Stimulated activated naive CD8-positive, alpha-beta T cell treated with anti-CD3 and anti-CD28 coated beads, Interleukin-15, Interleukin-2, amounts not matched to agents 100 ng/mL and 50 ng/mL, for 24 hours (primary cell): ENCODE measurements around the gene HDGFL2.

Source experiments
- H3K27ac Mint-ChIP-seq: one replicate; pipeline ENCODE4 v1.8.0; 2021; ENCODE audit warnings: mild to moderate bottlenecking, mixed read lengths
- H3K27me3 Mint-ChIP-seq: one replicate; pipeline ENCODE4 v1.8.0; 2021; ENCODE audit warnings: mixed read lengths
- H3K36me3 Mint-ChIP-seq: one replicate; pipeline ENCODE4 v1.8.0; 2021; ENCODE audit warnings: low read depth, mixed read lengths
- H3K4me1 Mint-ChIP-seq: one replicate; pipeline ENCODE4 v1.8.0; 2021; ENCODE audit warnings: low read depth, mixed read lengths
- H3K4me3 Mint-ChIP-seq: one replicate; pipeline ENCODE4 v1.8.0; 2021; ENCODE audit warnings: mild to moderate bottlenecking, mixed read lengths
- H3K9me3 Mint-ChIP-seq: one replicate; pipeline ENCODE4 v1.8.0; 2021; ENCODE audit warnings: mixed read lengths

Gene HDGFL2

GRCh38 chr19:4441994-4442818 is 29.9 kb upstream of the HDGFL2 start:
- Mint-ChIP-seq H3K4me1 (no peaks in the 10 kb centered on the region), H3K36me3 (peaks cover 31% of the 10 kb centered on the region), H3K9me3 (no peaks in the 10 kb centered on the region), H3K27ac (no peak overlapping the region), H3K4me3 (peak overlapping the region; percentile 3), H3K27me3 (no peaks in the 10 kb centered on the region)

DNA sequence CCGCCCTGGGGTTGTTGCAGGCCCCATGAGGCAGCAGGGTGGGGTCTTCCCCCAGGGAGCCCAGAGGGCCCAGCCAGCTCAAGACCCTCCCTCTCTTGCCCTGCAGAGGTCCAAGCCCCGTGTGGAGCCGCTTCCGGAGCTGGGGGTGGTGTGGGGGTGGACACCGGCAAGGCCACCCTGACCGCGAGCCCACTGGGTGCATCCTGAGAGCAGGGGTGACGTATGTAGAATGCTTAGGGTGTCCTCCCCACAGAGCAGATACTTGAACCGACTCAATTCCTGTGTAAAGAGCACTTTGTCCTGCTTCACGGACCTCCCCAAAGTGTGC is 29.3 kb upstream of the HDGFL2 start:
- Mint-ChIP-seq H3K27me3 (no peaks in the 10 kb centered on the region), H3K9me3 (no peaks in the 10 kb centered on the region), H3K4me3 (no peak overlapping the region), H3K4me1 (no peaks in the 10 kb centered on the region), H3K36me3 (peaks cover 31% of the 10 kb centered on the region), H3K27ac (no peak overlapping the region)

DNA sequence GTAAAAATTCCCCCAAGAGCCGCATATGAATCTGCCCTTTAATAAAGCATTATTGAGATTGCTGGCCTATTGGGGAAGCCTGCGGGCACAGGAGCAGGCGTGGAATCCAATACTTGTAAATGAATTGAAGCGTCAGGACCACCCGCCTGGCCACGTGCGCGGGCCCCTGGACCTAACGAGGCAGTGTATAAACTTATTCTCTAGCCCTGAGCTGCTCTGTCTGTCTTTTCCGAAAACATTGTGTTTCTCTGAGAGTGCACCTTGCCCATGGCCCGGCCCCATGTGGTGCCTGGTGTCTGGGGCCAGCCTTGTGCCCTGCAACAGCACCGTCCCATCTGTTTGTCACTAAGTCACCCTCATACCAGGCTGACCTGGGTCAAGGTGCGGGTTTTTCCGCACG is 28.9 kb upstream of the HDGFL2 start:
- no peaks in the 10 kb centered on the region for H3K27me3 Mint-ChIP-seq
- no peaks in the 10 kb centered on the region for H3K4me1 Mint-ChIP-seq
- H3K9me3 Mint-ChIP-seq, result no peaks in the 10 kb centered on the region
- H3K36me3 Mint-ChIP-seq, result peaks cover 28% of the 10 kb centered on the region
- H3K27ac Mint-ChIP-seq, result no peak overlapping the region
- no peak overlapping the region for H3K4me3 Mint-ChIP-seq

- Mint-ChIP-seq H3K36me3 (peaks cover 29% of the 10 kb centered on the region), H3K4me3 (no peak overlapping the region), H3K9me3 (no peaks in the 10 kb centered on the region), H3K27me3 (no peaks in the 10 kb centered on the region), H3K4me1 (no peaks in the 10 kb centered on the region), H3K27ac (no peak overlapping the region)
These were observed 27.9 kb upstream of the HDGFL2 start for GRCh38 chr19:4443966-4444764.

DNA sequence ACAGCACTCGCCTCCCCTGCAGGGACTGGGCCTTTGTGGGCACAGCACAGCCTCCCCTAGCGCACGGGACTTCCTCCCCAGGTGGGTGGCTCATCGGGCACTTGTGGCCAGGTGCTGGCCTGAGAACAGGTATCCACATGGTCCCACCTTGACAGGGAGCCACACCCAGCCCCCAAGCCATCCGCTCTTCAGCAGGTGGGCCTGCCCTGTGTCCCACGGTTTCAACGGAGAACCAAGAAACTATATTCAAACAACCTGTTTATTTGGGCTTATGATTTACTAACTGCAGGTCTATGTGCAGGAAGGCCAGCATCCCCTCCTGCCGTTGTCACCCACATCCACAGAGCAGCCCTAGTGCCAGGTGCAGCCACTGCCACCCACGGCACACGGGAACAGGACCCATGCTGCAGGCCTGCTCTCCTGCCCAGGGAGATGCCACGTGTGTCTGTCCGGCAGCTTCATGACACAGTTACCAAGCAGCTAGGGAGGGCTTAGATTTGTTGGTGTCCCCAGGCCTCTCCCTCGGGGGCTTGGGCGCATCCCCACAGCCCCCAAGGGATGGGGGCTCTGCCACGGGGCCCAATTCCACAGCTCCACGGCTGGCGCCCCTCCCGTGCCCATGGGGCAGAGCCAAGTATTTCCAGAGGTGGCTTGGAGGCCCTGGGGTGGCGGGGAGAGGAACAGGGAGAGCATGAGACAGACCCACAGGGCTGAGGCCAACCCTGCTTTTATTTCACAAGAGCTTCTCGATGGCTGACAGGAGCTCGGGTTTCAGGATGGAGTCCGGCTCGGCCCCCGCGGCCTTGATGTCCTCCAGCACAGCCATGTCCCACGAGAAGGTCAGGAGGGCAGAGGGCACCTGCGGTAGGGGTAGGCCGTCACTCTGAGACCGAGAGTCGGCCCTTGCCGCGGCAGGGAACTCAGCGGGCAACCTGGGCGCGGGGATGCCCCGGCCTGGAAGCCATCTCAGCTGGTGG is 27.0 kb upstream of the HDGFL2 start:
- Mint-ChIP-seq H3K9me3 (no peaks in the 10 kb centered on the region), H3K4me3 (no peak overlapping the region), H3K36me3 (peaks cover 20% of the 10 kb centered on the region), H3K27ac (no peak overlapping the region), H3K4me1 (no peaks in the 10 kb centered on the region), H3K27me3 (no peaks in the 10 kb centered on the region)

DNA sequence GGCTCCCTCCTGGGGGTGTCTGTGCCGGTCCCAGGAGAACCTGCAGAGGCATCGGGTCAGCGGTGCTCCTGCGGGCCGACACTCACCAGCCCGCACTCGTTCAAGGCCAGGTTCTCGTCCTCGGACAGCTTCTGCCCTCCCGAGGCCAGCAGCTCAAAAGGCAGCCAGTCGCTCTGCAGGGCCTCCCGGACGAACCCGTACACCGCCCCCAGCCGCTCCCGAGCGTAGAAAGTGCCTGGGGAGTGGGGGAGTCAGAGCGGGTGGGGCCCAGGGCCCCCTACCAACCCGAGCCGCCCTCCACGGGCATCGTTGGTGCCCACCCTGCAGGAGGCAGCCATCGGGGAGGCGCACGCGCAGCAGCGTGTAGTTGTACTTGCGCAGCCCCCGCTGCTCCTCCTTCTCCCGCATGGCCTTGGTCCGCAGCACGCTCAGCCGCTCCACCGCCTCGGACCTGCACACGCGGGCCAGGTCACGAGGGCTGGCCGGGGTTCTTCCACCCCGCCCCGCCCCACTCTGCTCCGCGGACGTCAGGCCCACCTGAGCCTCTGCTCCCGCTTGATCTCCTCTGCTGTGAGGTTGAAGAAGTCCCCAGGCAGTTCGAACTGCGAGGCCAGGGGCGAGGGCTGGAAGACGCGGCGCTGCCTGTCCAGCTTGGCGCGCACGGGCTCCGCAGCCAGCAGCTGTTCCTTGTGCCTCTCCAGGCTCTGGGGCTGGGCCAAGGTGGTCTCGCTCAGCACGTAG is 26.0 kb upstream of the HDGFL2 start:
- H3K9me3 Mint-ChIP-seq, result no peaks in the 10 kb centered on the region
- no peaks in the 10 kb centered on the region for H3K27me3 Mint-ChIP-seq
- no peak overlapping the region for H3K27ac Mint-ChIP-seq
- no peaks in the 10 kb centered on the region for H3K4me1 Mint-ChIP-seq
- H3K4me3 Mint-ChIP-seq, result no peak overlapping the region
- peaks cover 20% of the 10 kb centered on the region for H3K36me3 Mint-ChIP-seq

- H3K9me3 Mint-ChIP-seq, result no peaks in the 10 kb centered on the region
These were observed 25.3 kb upstream of the HDGFL2 start for GRCh38 chr19:4446704-4447200.

DNA sequence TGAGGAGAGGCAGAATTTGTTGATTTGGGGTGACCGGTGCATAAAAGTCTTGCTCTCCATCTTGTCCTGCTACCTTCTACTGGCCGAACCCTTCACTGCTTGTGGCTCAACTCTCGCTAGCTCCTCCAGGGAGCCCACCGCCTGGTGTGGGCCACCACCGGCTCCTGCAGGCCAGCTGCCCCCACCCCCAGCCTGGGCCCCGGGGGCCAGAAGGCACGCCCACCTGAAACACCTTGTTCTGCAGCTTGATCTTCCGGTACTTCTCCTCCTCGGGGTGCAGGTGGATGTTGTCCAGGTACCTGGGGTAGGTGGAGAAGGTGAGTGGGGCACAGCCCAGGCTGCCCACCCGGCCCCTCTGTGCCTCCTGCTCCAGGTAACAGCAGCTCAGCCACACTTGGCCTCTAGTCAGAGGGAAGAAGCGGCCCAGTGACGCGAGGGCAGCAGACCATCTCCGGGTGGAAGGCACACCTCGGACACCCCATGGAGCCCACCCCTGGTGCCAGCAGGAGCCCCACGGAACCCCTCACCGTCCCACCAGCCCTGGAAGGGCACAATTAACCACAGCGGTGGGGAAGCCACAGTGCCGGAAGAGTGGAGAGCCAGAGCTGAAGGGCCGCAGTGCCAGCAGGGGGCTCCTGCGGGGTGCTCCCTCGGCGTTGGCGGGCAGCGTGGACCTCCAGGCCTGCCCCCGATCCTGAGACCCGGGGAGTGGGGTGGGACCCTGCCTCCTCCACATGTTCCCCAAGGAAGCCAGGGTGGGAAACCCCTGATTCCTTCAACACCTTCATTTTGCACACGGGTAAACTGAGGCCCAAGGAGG is 24.6 kb upstream of the HDGFL2 start:
- Mint-ChIP-seq H3K36me3 (peaks cover 13% of the 10 kb centered on the region), H3K27me3 (no peaks in the 10 kb centered on the region), H3K4me3 (no peak overlapping the region), H3K9me3 (no peaks in the 10 kb centered on the region), H3K4me1 (no peaks in the 10 kb centered on the region), H3K27ac (no peak overlapping the region)

More at GRCh38 chr19:4446704-4447200, 25.3 kb upstream of the HDGFL2 start:
- Mint-ChIP-seq H3K36me3 (peaks cover 20% of the 10 kb centered on the region), H3K4me1 (no peaks in the 10 kb centered on the region), H3K27me3 (no peaks in the 10 kb centered on the region), H3K27ac (no peak overlapping the region), H3K4me3 (no peak overlapping the region)

DNA sequence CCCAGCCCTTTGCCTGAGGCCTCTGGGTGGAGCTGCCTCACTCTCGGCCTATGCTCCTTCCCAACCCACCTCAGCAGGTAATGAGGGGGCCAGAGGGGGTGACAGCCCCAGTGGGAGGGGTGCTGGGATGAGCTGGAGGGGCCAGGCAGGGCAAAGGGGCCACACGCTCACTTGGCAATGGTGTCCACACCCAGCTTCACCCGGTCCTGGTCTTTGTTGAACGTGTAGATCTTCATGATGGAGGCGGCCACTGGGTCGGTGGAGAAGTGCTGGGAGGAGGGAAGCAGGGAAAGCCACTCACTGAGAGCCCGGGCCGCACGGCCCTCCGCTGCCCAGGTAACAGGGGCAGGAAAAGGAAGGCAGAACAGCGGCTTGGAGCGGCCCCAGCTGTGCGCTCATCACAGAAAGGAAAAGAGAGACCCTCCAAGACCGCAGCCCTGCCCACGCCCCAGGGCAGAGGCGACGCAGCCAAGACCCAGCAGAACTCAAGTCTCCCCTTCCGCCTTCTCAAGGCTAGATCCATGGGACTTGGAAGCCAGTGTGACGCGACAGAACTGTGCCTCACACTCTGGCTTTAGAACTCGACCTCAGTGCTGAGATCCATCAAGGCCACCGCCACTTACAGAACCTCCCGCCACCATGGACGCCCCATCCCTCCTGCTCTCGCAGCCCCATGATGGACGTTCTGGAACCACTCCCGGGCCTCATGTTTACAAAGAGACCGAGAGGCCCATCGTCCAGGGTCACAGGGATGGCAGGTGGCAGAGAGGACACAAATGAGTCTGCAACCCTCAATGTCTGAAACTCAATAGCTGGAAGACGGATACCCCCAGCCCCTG is 23.7 kb upstream of the HDGFL2 start:
- Mint-ChIP-seq H3K9me3 (no peaks in the 10 kb centered on the region), H3K27me3 (no peaks in the 10 kb centered on the region), H3K36me3 (peaks cover 9% of the 10 kb centered on the region), H3K4me1 (no peaks in the 10 kb centered on the region), H3K27ac (no peak overlapping the region), H3K4me3 (no peak overlapping the region)

DNA sequence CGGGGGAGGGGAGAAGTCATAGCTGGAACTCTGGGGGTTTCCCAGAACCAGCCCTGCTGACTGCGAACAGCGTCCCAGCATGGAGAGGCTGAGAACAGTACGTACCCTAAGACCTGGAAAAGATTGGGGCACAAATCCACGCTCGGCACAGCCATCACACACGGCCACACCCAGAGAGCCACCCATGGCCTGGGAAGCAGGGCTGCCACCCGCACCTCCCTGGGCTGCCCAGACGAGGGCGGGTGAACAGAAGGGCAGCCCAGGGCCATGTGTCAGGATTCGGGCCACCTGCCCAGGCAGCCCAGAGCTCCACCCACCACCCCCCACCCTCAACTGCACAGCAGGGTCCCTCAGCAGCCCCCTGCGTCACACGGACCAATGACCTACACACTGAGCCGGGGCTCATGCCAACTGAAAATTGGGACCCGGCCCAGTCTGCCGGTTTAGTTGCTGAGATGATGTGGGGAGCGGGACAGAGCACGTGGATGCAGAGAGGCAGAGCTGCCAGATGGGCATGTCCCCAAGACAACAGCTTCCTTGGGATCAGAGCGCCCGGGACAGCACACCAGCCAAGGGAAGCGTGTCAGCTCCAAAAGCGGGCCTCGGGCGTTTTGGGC is 23.0 kb upstream of the HDGFL2 start:
- Mint-ChIP-seq H3K9me3 (no peaks in the 10 kb centered on the region), H3K4me3 (no peak overlapping the region), H3K36me3 (peaks cover 8% of the 10 kb centered on the region), H3K4me1 (no peaks in the 10 kb centered on the region), H3K27me3 (no peaks in the 10 kb centered on the region), H3K27ac (no peak overlapping the region)

GRCh38 chr19:4449639-4450028 is 22.5 kb upstream of the HDGFL2 start:
- peaks cover 8% of the 10 kb centered on the region for H3K36me3 Mint-ChIP-seq

GRCh38 chr19:4452230-4452990 is 19.7 kb upstream of the HDGFL2 start:
- H3K4me1 Mint-ChIP-seq, result peaks cover 9% of the 10 kb centered on the region
- H3K36me3 Mint-ChIP-seq, result peaks cover 8% of the 10 kb centered on the region
- no peak overlapping the region for H3K27ac Mint-ChIP-seq

More at GRCh38 chr19:4449639-4450028, 22.5 kb upstream of the HDGFL2 start:
- H3K27ac Mint-ChIP-seq, result no peak overlapping the region
- H3K4me3 Mint-ChIP-seq, result no peak overlapping the region
- no peaks in the 10 kb centered on the region for H3K4me1 Mint-ChIP-seq
- no peaks in the 10 kb centered on the region for H3K27me3 Mint-ChIP-seq
- no peaks in the 10 kb centered on the region for H3K9me3 Mint-ChIP-seq

More at GRCh38 chr19:4452230-4452990, 19.7 kb upstream of the HDGFL2 start:
- Mint-ChIP-seq H3K9me3 (no peaks in the 10 kb centered on the region), H3K4me3 (no peak overlapping the region), H3K27me3 (no peaks in the 10 kb centered on the region)
